HL-60 (cell line): Measurements from ENCODE around the gene DENND1B.

Experiments
- DNase-seq, 2 experiments: peaks; one replicate each; pipeline ENCODE4 v3.0.0-alpha.2; 2010 to 2020; ENCODE audit warnings: low read depth in 1 of 2, low spot score in 1 of 2
- H3K27ac ChIP-seq: fragments of 250-450 bp; sonication (Bioruptor Pico); replicated peaks from 2 replicates; pipeline ENCODE4 v1.5.1; 2020; ENCODE audit warnings: mild to moderate bottlenecking, moderate library complexity
- H3K27me3 ChIP-seq: fragments of 250-450 bp; sonication (Bioruptor Pico); 2 replicates; pipeline ENCODE4 v1.5.1; 2021; ENCODE audit warnings: mild to moderate bottlenecking, moderate library complexity; ENCODE audit not compliant: insufficient read depth, poor library complexity, severe bottlenecking
- H3K4me3 ChIP-seq: replicated peaks from 2 replicates; pipeline ENCODE4 v1.5.1; 2011; ENCODE audit warnings: mild to moderate bottlenecking, control low read depth, low read length; ENCODE audit not compliant: insufficient read depth
- CTCF ChIP-seq: IDR thresholded peaks from one replicate; pipeline ENCODE4 v1.5.1; 2011; ENCODE audit warnings: low read length, control low read depth, inconsistent platforms; ENCODE audit not compliant: insufficient read depth
- GABPA ChIP-seq: IDR thresholded peaks from 2 replicates; pipeline ENCODE4 v1.6.1; 2012; ENCODE audit warnings: low read depth
- POLR2AphosphoS5 ChIP-seq: IDR thresholded peaks from 2 replicates; pipeline ENCODE4 v1.6.1; 2012; ENCODE audit warnings: low read depth
- SPI1 ChIP-seq: IDR thresholded peaks from 2 replicates; pipeline ENCODE4 v1.6.1; 2012; ENCODE audit warnings: low read depth, mild to moderate bottlenecking, borderline replicate concordance
- TF ChIP-seq, protein P1 (sequence below): IDR thresholded peaks from 2 replicates; pipeline ENCODE4 v1.6.1; 2012; ENCODE audit warnings: low read depth; ENCODE audit not compliant: insufficient replicate concordance

DENND1B gene

GRCh38 chr1:197572169-197572568 is 203.1 kb downstream of the DENND1B start:
- DNase-seq = no peak
- H3K27me3 ChIP-seq = no peaks in the 10 kb centered on the region
- H3K4me3 ChIP-seq = no peak overlapping the region
- H3K27ac ChIP-seq = no peak overlapping the region
- no peak for TF ChIP-seq SPI1
- no peak for TF ChIP-seq POLR2AphosphoS5
- TF ChIP-seq, protein P1, sequence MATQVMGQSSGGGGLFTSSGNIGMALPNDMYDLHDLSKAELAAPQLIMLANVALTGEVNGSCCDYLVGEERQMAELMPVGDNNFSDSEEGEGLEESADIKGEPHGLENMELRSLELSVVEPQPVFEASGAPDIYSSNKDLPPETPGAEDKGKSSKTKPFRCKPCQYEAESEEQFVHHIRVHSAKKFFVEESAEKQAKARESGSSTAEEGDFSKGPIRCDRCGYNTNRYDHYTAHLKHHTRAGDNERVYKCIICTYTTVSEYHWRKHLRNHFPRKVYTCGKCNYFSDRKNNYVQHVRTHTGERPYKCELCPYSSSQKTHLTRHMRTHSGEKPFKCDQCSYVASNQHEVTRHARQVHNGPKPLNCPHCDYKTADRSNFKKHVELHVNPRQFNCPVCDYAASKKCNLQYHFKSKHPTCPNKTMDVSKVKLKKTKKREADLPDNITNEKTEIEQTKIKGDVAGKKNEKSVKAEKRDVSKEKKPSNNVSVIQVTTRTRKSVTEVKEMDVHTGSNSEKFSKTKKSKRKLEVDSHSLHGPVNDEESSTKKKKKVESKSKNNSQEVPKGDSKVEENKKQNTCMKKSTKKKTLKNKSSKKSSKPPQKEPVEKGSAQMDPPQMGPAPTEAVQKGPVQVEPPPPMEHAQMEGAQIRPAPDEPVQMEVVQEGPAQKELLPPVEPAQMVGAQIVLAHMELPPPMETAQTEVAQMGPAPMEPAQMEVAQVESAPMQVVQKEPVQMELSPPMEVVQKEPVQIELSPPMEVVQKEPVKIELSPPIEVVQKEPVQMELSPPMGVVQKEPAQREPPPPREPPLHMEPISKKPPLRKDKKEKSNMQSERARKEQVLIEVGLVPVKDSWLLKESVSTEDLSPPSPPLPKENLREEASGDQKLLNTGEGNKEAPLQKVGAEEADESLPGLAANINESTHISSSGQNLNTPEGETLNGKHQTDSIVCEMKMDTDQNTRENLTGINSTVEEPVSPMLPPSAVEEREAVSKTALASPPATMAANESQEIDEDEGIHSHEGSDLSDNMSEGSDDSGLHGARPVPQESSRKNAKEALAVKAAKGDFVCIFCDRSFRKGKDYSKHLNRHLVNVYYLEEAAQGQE = no peak
- TF ChIP-seq GABPA = no peak
- no peak for TF ChIP-seq CTCF

GRCh38 chr1:197567442-197567841 is 207.8 kb downstream of the DENND1B start:
- Histone ChIP-seq H3K4me3 (no peak overlapping the region), H3K27ac (no peak overlapping the region), H3K27me3 (no peaks in the 10 kb centered on the region)
- DNase-seq = no peak
- TF ChIP-seq POLR2AphosphoS5 (no peak), SPI1 (no peak), GABPA (no peak), CTCF (no peak)
- TF ChIP-seq, protein P1 = no peak

GRCh38 chr1:197561041-197561440 is 214.2 kb downstream of the DENND1B start:
- H3K4me3 ChIP-seq = no peak overlapping the region
- TF ChIP-seq GABPA (no peak), CTCF (no peak), SPI1 (no peak), POLR2AphosphoS5 (no peak)
- TF ChIP-seq, protein P1 = no peak
- DNase-seq = no peak
- no peaks in the 10 kb centered on the region for H3K27me3 ChIP-seq
- H3K27ac ChIP-seq = no peak overlapping the region
